Measurements from ENCODE around the gene TBCD. TPM values are rescaled to one million over a fixed set of nuclear protein-coding genes. Genes with fewer than 3 reads are reported as not detected.
A peak's percentile ranks its signal among the peaks of the same experiment; 100 is the strongest.

TBCD gene
- total and polyA plus RNA-seq, 12 donors = 41.3 to 107 (median 52.4) TPM

DNA sequence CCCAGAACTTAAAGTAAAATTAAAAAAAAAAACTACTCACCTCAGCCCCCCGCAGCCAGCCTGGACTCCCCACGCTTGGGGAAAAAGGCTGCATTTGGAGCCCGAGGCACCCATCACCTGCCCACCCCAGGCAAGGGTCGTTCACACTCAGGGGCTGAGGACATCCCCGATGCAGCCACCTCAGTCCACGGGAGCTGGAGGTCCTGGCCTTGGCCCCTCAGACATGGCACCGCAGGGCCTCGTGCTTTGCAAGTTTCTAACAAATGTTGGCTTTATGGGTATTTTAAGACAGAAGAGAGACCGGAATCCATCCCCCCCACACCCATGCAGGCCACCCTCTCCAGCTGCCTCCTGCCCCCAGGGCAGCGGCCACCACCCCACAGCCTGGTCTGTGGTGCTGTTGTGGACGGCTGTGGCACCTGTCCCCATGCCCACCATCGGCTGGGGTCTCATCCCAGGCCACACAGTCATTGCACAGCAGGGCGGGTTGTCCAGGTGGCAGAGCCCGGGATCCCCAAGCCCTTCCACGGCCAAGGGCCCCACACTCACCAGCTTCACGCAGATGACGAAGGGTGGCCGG lies 204.4 kb downstream of the TBCD start:
- WGBS, 2 donors = 99% methylated on average over 18 of the region's 18 CpGs

DNA sequence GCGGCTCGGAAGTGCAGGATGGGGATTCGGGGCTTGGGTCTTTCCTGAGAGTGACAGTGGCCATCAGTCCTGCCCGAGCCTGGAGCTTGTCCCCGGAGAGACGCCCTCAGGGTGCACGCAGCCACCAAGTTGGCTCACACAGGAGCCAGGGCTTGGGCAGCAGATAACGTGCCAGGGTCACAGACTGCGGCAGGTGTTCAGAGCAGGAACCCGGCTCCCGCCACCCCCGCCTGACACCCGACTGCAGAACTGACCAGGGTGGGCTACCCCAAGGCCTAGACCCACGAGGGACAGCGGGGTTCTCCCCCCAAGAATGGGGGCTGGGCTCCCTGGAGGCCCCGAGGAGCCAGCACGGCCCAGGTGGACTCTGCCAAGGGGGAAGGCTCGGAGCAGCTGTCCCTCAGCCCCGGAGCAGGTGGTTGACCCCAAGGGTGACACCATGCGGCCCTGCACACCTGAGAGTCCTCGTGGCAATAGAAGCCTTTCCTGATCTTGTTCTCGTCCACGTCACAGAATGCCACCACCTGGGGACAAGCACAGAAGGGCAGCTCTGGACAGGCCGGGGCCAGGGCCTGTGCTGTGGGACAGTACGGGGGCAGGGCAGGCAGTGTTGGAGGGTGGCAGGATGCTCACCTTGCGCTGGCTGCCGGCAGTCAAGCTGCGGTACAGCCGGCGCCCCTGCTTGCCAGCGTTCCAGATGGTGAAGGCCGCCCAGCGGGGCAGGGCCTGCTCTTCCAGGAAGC lies 205.0 kb downstream of the TBCD start:
- DNase-seq = no peak
- TF ChIP-seq, protein P1, sequence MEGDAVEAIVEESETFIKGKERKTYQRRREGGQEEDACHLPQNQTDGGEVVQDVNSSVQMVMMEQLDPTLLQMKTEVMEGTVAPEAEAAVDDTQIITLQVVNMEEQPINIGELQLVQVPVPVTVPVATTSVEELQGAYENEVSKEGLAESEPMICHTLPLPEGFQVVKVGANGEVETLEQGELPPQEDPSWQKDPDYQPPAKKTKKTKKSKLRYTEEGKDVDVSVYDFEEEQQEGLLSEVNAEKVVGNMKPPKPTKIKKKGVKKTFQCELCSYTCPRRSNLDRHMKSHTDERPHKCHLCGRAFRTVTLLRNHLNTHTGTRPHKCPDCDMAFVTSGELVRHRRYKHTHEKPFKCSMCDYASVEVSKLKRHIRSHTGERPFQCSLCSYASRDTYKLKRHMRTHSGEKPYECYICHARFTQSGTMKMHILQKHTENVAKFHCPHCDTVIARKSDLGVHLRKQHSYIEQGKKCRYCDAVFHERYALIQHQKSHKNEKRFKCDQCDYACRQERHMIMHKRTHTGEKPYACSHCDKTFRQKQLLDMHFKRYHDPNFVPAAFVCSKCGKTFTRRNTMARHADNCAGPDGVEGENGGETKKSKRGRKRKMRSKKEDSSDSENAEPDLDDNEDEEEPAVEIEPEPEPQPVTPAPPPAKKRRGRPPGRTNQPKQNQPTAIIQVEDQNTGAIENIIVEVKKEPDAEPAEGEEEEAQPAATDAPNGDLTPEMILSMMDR (IDR thresholded peaks at IDR 0.05) = no peak

More for the DNA sequence above, 204.4 kb downstream of the TBCD start:
- H3K4me3 ChIP-seq = no peak overlapping the region
- H3K4me1 ChIP-seq = no peaks in the 10 kb centered on the region
- peaks cover 0 to 20% (median 0%) of the 10 kb centered on the region in 9 donors for H3K36me3 ChIP-seq
- H3K27me3 ChIP-seq = no peaks in the 10 kb centered on the region
- peaks cover 0 to 48% (median 6%) of the 10 kb centered on the region in 11 donors for H3K9me3 ChIP-seq
- ATAC-seq (peak in 1 of 8 donors; percentile 18), DNase-seq (no peak)
- no peak overlapping the region for H3K27ac ChIP-seq
- TF ChIP-seq, protein P1 (IDR thresholded peaks at IDR 0.05) = no peak
- intact Hi-C loops (cut with DNase I) = no loop called here

GRCh38 chr17:82957469-82957795 lies 205.6 kb downstream of the TBCD start:
- DNase-seq (no peak), ATAC-seq (no peak)
- no peaks in the 10 kb centered on the region for H3K4me1 ChIP-seq

More for the DNA sequence above, 205.0 kb downstream of the TBCD start:
- Histone ChIP-seq H3K9me3 (peaks cover 0 to 43% (median 6%) of the 10 kb centered on the region in 11 donors), H3K4me1 (no peaks in the 10 kb centered on the region), H3K36me3 (peaks cover 0 to 18% (median 0%) of the 10 kb centered on the region in 9 donors), H3K27ac (no peak overlapping the region), H3K27me3 (no peaks in the 10 kb centered on the region), H3K4me3 (no peak overlapping the region)
- peak in 1 of 8 donors; percentile 6 for ATAC-seq
- intact Hi-C loops (cut with DNase I) = no loop called here
- WGBS, 2 donors = 97 to 99% methylated on average over 33 of the region's 33 CpGs

GRCh38 chr17:82957961-82958561 lies 206.2 kb downstream of the TBCD start:
- TF ChIP-seq, protein P1 (IDR thresholded peaks at IDR 0.05) = no peak
- ATAC-seq (peak in 1 of 8 donors; percentile 14), DNase-seq (no peak)
- Histone ChIP-seq H3K27ac (no peak overlapping the region), H3K36me3 (peaks cover 0 to 16% (median 0%) of the 10 kb centered on the region in 9 donors), H3K27me3 (no peaks in the 10 kb centered on the region), H3K4me3 (no peak overlapping the region), H3K4me1 (peaks cover 0 to 6% (median 4%) of the 10 kb centered on the region in 9 donors), H3K9me3 (peaks cover 0 to 32% (median 6%) of the 10 kb centered on the region in 11 donors)
- intact Hi-C loops (cut with DNase I) = no loop called here
- WGBS, 2 donors = 88 to 90% methylated on average over 30 of the region's 30 CpGs

More at GRCh38 chr17:82957469-82957795, 205.6 kb downstream of the TBCD start:
- intact Hi-C loops (cut with DNase I) = no loop called here
- peaks cover 0 to 38% (median 6%) of the 10 kb centered on the region in 11 donors for H3K9me3 ChIP-seq
- H3K27me3 ChIP-seq = no peaks in the 10 kb centered on the region
- no peak overlapping the region for H3K27ac ChIP-seq
- H3K4me3 ChIP-seq = no peak overlapping the region
- TF ChIP-seq, protein P1 (IDR thresholded peaks at IDR 0.05) = no peak
- H3K36me3 ChIP-seq = peaks cover 0 to 16% (median 0%) of the 10 kb centered on the region in 9 donors
- 91 to 92% methylated on average over 8 of the region's 8 CpGs for WGBS, 2 donors
